Hepatocyte (in vitro differentiated cells): ENCODE data around the gene GPNMB. TPM values are rescaled to one million over a fixed set of nuclear protein-coding genes. Genes with fewer than 3 reads are reported as not detected.
"Not testable (repeated sequence)": the region's sequence is repeated elsewhere in the genome, so short reads cannot be mapped to it uniquely, and the experiment has no call there.

Experiments
- DNase-seq: peaks from one replicate; pipeline ENCODE4 v3.0.0-alpha.2; 2016; ENCODE audit warnings: low spot score
- H2AFZ ChIP-seq: fragments of 200-600 bp; sonication (generic); 2 replicates; pipeline ENCODE4 v1.6.0; 2016; ENCODE audit warnings: antibody characterized with exemption, mild to moderate bottlenecking
- H3K27ac ChIP-seq: fragments of 200-600 bp; sonication (generic); 2 replicates; pipeline ENCODE4 v1.5.1; 2016; ENCODE audit warnings: mild to moderate bottlenecking
- H3K27me3 ChIP-seq: fragments of 200-600 bp; sonication (generic); 2 replicates; pipeline ENCODE4 v1.6.1; 2016
- H3K36me3 ChIP-seq: fragments of 200-600 bp; sonication (generic); replicated peaks from 2 replicates; pipeline ENCODE4 v1.5.1; 2016; ENCODE audit warnings: low read depth; ENCODE audit not compliant: insufficient read depth
- H3K4me1 ChIP-seq: fragments of 200-600 bp; sonication (generic); 2 replicates; pipeline ENCODE4 v1.5.1; 2016; ENCODE audit warnings: mild to moderate bottlenecking, moderate library complexity; ENCODE audit not compliant: insufficient read depth
- H3K4me2 ChIP-seq: fragments of 200-600 bp; sonication (generic); 2 replicates; pipeline ENCODE4 v1.6.0; 2016
- H3K4me3 ChIP-seq: fragments of 200-600 bp; sonication (generic); 2 replicates; pipeline ENCODE4 v1.5.1; 2016; ENCODE audit warnings: mild to moderate bottlenecking
- H3K79me2 ChIP-seq: fragments of 200-600 bp; sonication (generic); 2 replicates; pipeline ENCODE4 v1.6.0; 2017; ENCODE audit warnings: mild to moderate bottlenecking
- H3K9me2 ChIP-seq: fragments of 200-600 bp; sonication (generic); replicated peaks from 2 replicates; pipeline ENCODE4 v1.6.0; 2017; ENCODE audit warnings: mild to moderate bottlenecking; ENCODE audit not compliant: insufficient read depth
- H3K9me3 ChIP-seq: fragments of 200-600 bp; sonication (generic); 2 replicates; pipeline ENCODE4 v1.5.1; 2016; ENCODE audit warnings: low read depth, mild to moderate bottlenecking
- H4K20me1 ChIP-seq: fragments of 200-600 bp; sonication (generic); 2 replicates; pipeline ENCODE4 v1.6.0; 2016; ENCODE audit warnings: mild to moderate bottlenecking; ENCODE audit not compliant: insufficient read depth, poor library complexity, severe bottlenecking
- EZH2 ChIP-seq: fragments of 200-600 bp; sonication (generic); IDR thresholded peaks from 2 replicates; pipeline ENCODE4 v1.6.1; 2016; ENCODE audit warnings: antibody characterized with exemption, mild to moderate bottlenecking, borderline replicate concordance
- EZH2phosphoT487 ChIP-seq: fragments of 200-600 bp; sonication (generic); IDR thresholded peaks from one replicate; pipeline ENCODE4 v1.6.1; 2018; ENCODE audit warnings: antibody characterized with exemption, mild to moderate bottlenecking, low read depth, moderate library complexity; ENCODE audit not compliant: unreplicated experiment, severe bottlenecking
- WGBS: methylation state at CpG from one replicate; pipeline ENCODE4 v1.1.6; 2016; ENCODE audit warnings: low lambda C conversion rate; ENCODE audit errors: missing lambda C conversion rate; 5-methylcytosine and 5-hydroxymethylcytosine counted together
- polyA plus RNA-seq: library from polyadenylated mRNA; unstranded; fragments of >200 nt; fragmentation: Nextera tagmentation; extraction: Ambion mirVana; gene quantifications from 2 replicates; pipeline ENCODE4 v1.2.1, GENCODE V29; 2016
- total RNA-seq: library from RNA; depleted of rRNA; stranded (reverse); fragments of >200 nt; gene quantifications from 2 replicates; pipeline ENCODE4 v1.2.3, GENCODE V29; 2014
- TF ChIP-seq, protein P1 (sequence below): fragments of 200-600 bp; sonication (generic); IDR thresholded peaks from 2 replicates; pipeline ENCODE4 v1.5.1; 2016; ENCODE audit warnings: antibody characterized with exemption, mild to moderate bottlenecking; ENCODE audit not compliant: poor library complexity

The GPNMB gene
- 30.5 and 32.1 TPM in 2 replicates for total RNA-seq
- polyA plus RNA-seq: 27.9 and 36.3 TPM in 2 replicates

DNA sequence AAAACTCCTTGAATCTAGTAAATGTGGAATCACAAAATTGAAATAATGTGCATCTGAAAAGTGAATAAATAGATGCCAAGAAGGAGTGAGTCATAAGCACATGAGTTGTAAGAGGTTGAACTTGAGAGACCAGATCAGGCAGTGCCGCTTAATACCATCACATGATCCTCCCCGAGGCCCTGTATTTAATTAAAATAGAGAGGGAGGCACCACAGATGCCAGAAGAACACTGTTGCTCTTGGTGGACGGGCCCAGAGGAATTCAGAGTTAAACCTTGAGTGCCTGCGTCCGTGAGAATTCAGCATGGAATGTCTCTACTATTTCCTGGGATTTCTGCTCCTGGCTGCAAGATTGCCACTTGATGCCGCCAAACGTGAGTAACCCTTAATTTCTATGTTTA lies at the start of gene GPNMB:
TSS of gene GPNMB (plus strand) at position 221 of the 400 bp plus-strand sequence. CDS start at position 304, 83 bp downstream.
- DNase-seq: peak; percentile 50
- Histone ChIP-seq H3K4me1 (peaks cover 4% of the 10 kb centered on the region), H4K20me1 (no peaks in the 10 kb centered on the region), H3K36me3 (no peaks in the 10 kb centered on the region), H3K4me2 (peak within 1 kb of the TSS; percentile 75), H2AFZ (peak within 1 kb of the TSS; percentile 56), H3K9me3 (no peaks in the 10 kb centered on the region), H3K4me3 (no peak within 1 kb of the TSS), H3K79me2 (no peaks in the 10 kb centered on the region), H3K27ac (no peak within 1 kb of the TSS), H3K9me2 (no peaks in the 10 kb centered on the region), H3K27me3 (peaks cover 28% of the 10 kb centered on the region)
- WGBS: 41% methylated on average over 7 of the region's 7 CpGs
- TF ChIP-seq, protein P1, sequence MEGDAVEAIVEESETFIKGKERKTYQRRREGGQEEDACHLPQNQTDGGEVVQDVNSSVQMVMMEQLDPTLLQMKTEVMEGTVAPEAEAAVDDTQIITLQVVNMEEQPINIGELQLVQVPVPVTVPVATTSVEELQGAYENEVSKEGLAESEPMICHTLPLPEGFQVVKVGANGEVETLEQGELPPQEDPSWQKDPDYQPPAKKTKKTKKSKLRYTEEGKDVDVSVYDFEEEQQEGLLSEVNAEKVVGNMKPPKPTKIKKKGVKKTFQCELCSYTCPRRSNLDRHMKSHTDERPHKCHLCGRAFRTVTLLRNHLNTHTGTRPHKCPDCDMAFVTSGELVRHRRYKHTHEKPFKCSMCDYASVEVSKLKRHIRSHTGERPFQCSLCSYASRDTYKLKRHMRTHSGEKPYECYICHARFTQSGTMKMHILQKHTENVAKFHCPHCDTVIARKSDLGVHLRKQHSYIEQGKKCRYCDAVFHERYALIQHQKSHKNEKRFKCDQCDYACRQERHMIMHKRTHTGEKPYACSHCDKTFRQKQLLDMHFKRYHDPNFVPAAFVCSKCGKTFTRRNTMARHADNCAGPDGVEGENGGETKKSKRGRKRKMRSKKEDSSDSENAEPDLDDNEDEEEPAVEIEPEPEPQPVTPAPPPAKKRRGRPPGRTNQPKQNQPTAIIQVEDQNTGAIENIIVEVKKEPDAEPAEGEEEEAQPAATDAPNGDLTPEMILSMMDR: no peak
- TF ChIP-seq EZH2: no peak
- no peak for TF ChIP-seq EZH2phosphoT487

DNA sequence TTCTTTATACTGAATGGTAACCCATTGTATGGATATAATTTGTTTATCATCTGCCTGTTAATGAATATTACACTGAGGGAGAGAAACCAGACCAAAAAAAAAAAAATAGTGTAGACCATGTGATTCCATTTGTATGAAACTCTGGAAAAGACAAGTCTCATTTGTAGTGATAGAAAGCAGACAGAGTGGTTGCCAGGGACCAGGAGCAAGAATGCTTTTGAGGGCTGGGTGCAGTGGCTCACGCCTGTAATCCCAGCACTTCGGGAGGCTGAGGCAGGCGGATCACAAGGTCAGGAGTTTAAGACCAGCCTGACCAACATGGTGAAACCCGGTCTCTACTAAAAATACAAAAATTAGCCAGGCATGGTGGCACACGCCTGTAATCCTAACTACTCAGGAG lies 48.8 kb upstream of the GPNMB start:
- H3K4me3 ChIP-seq, DNase-seq, H3K79me2 ChIP-seq, H3K9me2 ChIP-seq, H3K4me2 ChIP-seq, H3K27me3 ChIP-seq, H3K4me1 ChIP-seq, H3K27ac ChIP-seq, H3K36me3 ChIP-seq, H3K9me3 ChIP-seq, H2AFZ ChIP-seq, H4K20me1 ChIP-seq: not testable (repeated sequence)
- 90% methylated on average over 5 of the region's 5 CpGs for WGBS

DNA sequence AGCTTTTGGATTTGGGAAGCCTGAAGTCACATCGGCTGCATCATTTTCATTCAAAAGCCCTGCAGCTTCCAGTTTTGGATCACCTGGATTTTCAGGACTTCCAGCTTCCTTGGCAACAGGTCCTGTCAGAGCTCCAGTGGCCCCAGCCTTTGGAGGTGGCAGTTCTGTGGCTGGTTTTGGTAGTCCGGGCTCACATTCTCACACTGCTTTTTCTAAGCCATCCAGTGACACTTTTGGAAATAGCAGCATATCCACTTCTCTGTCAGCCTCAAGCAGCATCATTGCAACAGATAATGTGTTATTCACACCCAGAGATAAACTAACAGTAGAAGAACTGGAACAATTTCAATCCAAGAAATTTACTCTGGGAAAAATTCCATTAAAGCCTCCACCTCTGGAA lies 46.2 kb upstream of the GPNMB start:
- Histone ChIP-seq H3K79me2 (no peaks in the 10 kb centered on the region), H3K4me3 (no peak overlapping the region), H3K4me2 (no peak overlapping the region), H3K27ac (no peak overlapping the region), H3K9me3 (no peaks in the 10 kb centered on the region), H4K20me1 (no peaks in the 10 kb centered on the region), H3K9me2 (no peaks in the 10 kb centered on the region), H3K36me3 (peaks cover 5% of the 10 kb centered on the region), H3K4me1 (no peaks in the 10 kb centered on the region), H2AFZ (no peak overlapping the region), H3K27me3 (no peaks in the 10 kb centered on the region)
- no peak for DNase-seq
- WGBS: 94% methylated on average over 2 of the region's 2 CpGs
- TF ChIP-seq EZH2phosphoT487 (no peak), EZH2 (no peak)
- TF ChIP-seq, protein P1: no peak

DNA sequence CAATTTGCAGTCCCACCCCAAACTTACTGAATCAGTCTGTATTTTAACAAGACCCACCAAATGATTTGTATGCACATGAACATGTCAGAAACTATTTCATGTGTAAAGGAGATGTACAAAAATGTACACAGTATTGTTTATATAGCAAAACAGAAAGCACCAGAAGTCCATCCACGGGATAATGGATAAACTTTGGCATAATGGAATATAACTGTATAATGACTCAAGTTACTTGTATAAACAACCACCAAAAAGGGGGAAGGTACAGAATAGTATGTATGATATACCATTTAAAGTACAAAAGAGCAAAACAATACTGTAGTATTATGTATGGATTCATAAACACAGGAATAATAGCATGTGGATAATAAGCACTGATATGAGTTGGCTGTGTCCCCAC lies 42.3 kb upstream of the GPNMB start:
- Histone ChIP-seq H4K20me1 (no peaks in the 10 kb centered on the region), H3K27me3 (no peaks in the 10 kb centered on the region), H2AFZ (no peak overlapping the region), H3K4me2 (no peak overlapping the region), H3K9me2 (no peaks in the 10 kb centered on the region), H3K27ac (no peak overlapping the region), H3K36me3 (peaks cover 4% of the 10 kb centered on the region), H3K79me2 (no peaks in the 10 kb centered on the region), H3K9me3 (no peaks in the 10 kb centered on the region), H3K4me1 (peaks cover 5% of the 10 kb centered on the region), H3K4me3 (no peak overlapping the region)
- WGBS: 82% methylated on average over 1 of the region's 1 CpG
- no peak for DNase-seq
- TF ChIP-seq EZH2phosphoT487 (no peak), EZH2 (no peak)
- TF ChIP-seq, protein P1: no peak
